ENCODE results near the gene TBCK. TPM values are rescaled to one million over a fixed set of nuclear protein-coding genes. Genes with fewer than 3 reads are reported as not detected.

Gene TBCK
- total and polyA plus RNA-seq, 10 donors, result 6.7 to 61.3 (median 44.7) TPM

DNA sequence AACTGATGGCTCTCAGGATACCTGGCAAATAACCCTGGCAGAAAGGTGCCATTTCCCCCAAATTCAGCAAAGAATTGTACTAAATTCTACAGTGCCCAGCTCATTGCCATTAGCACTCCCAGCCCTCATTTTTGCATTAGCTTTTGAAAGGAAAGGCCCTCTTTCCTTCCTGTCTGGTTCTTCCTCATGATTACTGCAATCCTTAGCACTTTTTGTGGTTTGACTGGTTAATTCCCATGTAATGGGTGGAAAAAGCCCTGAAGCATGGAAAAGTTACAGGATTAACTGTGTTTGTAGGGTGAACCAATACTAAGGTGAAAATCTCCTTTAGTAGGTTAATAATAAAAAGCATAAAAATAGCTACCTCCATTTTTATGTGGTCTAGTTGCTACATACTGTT lies 281.3 kb downstream of the TBCK start:
- peaks cover 0 to 5% (median 0%) of the 10 kb centered on the region in 6 donors for H3K4me1 ChIP-seq
- H3K4me3 ChIP-seq, result no peak overlapping the region
- TF ChIP-seq POLR2A (IDR thresholded peaks at IDR 0.05), result no peak
- no peak for TF ChIP-seq CTCF (IDR thresholded peaks at IDR 0.05 in 8 of 11, conservative IDR thresholded peaks at IDR 0.05 in 3 of 11)
- no peak for TF ChIP-seq POLR2AphosphoS5 (IDR thresholded peaks at IDR 0.05)
- no peaks in the 10 kb centered on the region for H3K36me3 ChIP-seq
- intact Hi-C loops (cut with DNase I; ENCODE audit: low total_unique reads), result no loop called here
- no peak overlapping the region for H3K27ac ChIP-seq
- no peak for DNase-seq
- peaks cover 0 to 28% (median 11%) of the 10 kb centered on the region in 8 donors for H3K9me3 ChIP-seq
- no peaks in the 10 kb centered on the region for H3K27me3 ChIP-seq (replicated peaks in 1 of 7)

DNA sequence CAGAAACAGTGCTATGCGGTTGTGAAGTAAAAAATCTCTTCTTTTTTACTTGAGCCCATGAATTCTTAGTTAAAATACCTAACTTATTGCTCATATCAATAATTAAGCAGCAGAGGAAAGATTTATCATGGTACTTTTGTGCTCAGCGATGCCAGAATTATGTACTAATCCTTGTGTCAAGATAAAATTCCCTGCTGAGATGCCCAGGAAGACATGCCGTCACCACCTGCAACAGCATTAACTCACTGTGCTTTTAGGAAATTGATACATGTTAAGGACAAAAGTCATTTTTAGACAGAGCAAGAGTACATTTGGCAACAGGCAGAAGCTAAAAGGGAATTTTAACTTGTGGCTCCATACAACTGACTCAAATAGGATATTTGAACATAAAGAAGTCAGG lies 281.8 kb downstream of the TBCK start:
- WGBS, 5 donors, result 73 to 89% (median 82%) methylated on average over 3 of the region's 3 CpGs
- Histone ChIP-seq H3K4me1 (peaks cover 0 to 5% (median 0%) of the 10 kb centered on the region in 6 donors), H3K27me3 (replicated peaks in 1 of 7) (no peaks in the 10 kb centered on the region), H3K36me3 (no peaks in the 10 kb centered on the region), H3K4me3 (no peak overlapping the region), H3K27ac (no peak overlapping the region), H3K9me3 (peaks cover 0 to 31% (median 14%) of the 10 kb centered on the region in 8 donors)
- TF ChIP-seq POLR2AphosphoS5 (IDR thresholded peaks at IDR 0.05) (no peak), POLR2A (IDR thresholded peaks at IDR 0.05) (no peak), CTCF (IDR thresholded peaks at IDR 0.05 in 8 of 11, conservative IDR thresholded peaks at IDR 0.05 in 3 of 11) (no peak)
- DNase-seq, result no peak
- intact Hi-C loops (cut with DNase I; ENCODE audit: low total_unique reads), result no loop called here

DNA sequence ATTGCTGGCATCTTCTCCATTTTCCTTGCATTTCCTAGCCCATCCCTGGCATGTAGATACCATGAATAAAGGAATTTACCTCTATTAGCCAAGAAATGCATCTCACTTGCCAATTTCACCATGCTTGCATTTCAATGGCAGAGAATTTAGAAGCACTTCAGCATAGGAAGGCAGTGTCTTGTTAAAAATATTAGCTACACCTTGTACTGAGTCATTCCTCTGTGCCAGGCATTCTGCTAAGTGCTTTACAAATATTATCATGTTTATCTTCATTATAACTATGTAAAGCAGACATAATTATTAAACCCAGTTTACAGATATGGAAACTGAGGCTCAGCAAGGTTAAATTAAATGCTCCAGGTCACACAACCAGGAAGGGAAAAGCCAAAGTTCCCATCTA lies 282.5 kb downstream of the TBCK start:
- H3K36me3 ChIP-seq, result no peaks in the 10 kb centered on the region
- no peak for DNase-seq
- H3K27me3 ChIP-seq (replicated peaks in 1 of 7), result no peaks in the 10 kb centered on the region
- peaks cover 0 to 38% (median 14%) of the 10 kb centered on the region in 8 donors for H3K9me3 ChIP-seq
- TF ChIP-seq POLR2AphosphoS5 (IDR thresholded peaks at IDR 0.05) (no peak), CTCF (IDR thresholded peaks at IDR 0.05 in 8 of 11, conservative IDR thresholded peaks at IDR 0.05 in 3 of 11) (no peak), POLR2A (IDR thresholded peaks at IDR 0.05) (no peak)
- H3K4me3 ChIP-seq, result no peak overlapping the region
- no peak overlapping the region for H3K27ac ChIP-seq
- H3K4me1 ChIP-seq, result peaks cover 0 to 5% (median 0%) of the 10 kb centered on the region in 6 donors
- intact Hi-C loops (cut with DNase I; ENCODE audit: low total_unique reads), result no loop called here

DNA sequence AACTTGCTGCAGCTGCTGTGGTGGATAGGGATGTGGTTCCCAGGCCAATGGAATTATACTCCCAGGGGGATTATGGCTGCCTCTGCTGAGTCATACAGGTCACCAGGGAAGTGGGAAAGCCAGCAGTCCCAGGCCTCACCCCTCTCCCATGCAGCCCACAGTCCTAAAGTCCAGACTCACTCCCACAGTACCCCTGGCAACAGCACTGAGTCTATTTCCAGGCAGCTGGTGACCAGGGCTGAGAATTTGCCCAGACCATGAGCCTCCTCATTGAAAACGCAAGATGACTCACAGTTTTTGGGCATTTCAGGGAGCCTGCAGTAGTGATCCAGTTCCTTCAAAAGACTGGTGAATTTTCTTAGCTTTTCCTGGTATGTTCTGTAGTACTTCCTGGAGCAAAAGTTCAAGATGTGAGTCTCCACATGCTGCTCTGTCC lies 283.1 kb downstream of the TBCK start:
- no peaks in the 10 kb centered on the region for H3K27me3 ChIP-seq (replicated peaks in 1 of 7)
- no peaks in the 10 kb centered on the region for H3K36me3 ChIP-seq
- no peak overlapping the region for H3K4me3 ChIP-seq
- peak; percentile 33 for DNase-seq
- H3K4me1 ChIP-seq, result peaks cover 0 to 5% (median 0%) of the 10 kb centered on the region in 6 donors
- TF ChIP-seq POLR2A (IDR thresholded peaks at IDR 0.05), result no peak
- no peak for TF ChIP-seq CTCF (IDR thresholded peaks at IDR 0.05 in 8 of 11, conservative IDR thresholded peaks at IDR 0.05 in 3 of 11)
- no peak for TF ChIP-seq POLR2AphosphoS5 (IDR thresholded peaks at IDR 0.05)
- H3K9me3 ChIP-seq, result peaks cover 0 to 43% (median 14%) of the 10 kb centered on the region in 8 donors
- no peak overlapping the region for H3K27ac ChIP-seq
- WGBS, 5 donors, result 86 to 100% (median 88%) methylated on average over 1 of the region's 1 CpG
- intact Hi-C loops (cut with DNase I; ENCODE audit: low total_unique reads), result no loop called here

Data from spleen (tissue), 11 donors.